Body of pancreas (tissue), 4 donors: Measurements from ENCODE around the gene CFAP43.

Experiments
- POLR2A ChIP-seq, 3 donors: fragments of 450-650 bp; IDR thresholded peaks; one replicate each; pipeline ENCODE4 v1.6.1; 2016; ENCODE audit warnings: antibody characterized with exemption in 3 of 3, mild to moderate bottlenecking in 2 of 3
- TF ChIP-seq, protein P1 (sequence below), 7 experiments: fragments of 450-650 bp in 4 of 7; fragments of 200-600 bp in 3 of 7; sonication (generic) in 3 of 7; IDR thresholded peaks; one replicate each; pipeline ENCODE4 v1.5.1; 2016 to 2019; ENCODE audit warnings: antibody characterized with exemption in 7 of 7

DNA sequence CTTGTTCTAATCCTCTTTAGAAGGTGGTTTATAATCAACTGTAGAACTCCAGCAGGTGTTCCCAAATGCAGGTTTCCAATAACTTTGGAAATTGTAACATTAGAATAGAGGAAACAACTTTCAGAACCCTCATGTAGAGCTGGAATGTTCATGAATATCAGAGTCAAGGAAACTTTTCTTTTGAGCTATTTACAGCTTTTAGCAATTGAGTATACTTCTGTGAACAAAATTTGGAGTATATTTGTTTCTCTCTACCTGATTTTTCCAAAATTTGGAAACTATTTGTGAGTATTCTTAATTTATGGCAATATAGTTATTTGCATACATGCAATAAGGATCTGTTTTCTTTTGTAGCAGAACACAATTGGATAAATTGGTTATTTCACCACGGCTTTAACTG, 2.8 kb upstream of the CFAP43 start:
- TF ChIP-seq, protein P1, sequence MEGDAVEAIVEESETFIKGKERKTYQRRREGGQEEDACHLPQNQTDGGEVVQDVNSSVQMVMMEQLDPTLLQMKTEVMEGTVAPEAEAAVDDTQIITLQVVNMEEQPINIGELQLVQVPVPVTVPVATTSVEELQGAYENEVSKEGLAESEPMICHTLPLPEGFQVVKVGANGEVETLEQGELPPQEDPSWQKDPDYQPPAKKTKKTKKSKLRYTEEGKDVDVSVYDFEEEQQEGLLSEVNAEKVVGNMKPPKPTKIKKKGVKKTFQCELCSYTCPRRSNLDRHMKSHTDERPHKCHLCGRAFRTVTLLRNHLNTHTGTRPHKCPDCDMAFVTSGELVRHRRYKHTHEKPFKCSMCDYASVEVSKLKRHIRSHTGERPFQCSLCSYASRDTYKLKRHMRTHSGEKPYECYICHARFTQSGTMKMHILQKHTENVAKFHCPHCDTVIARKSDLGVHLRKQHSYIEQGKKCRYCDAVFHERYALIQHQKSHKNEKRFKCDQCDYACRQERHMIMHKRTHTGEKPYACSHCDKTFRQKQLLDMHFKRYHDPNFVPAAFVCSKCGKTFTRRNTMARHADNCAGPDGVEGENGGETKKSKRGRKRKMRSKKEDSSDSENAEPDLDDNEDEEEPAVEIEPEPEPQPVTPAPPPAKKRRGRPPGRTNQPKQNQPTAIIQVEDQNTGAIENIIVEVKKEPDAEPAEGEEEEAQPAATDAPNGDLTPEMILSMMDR (IDR thresholded peaks at IDR 0.05): no peak
- TF ChIP-seq POLR2A (IDR thresholded peaks at IDR 0.05): no peak
